ELR (cell line): Measurements from ENCODE around the gene COA4.

Source experiments
- DNase-seq: peaks from one replicate; pipeline ENCODE4 v3.0.0-alpha.2; 2015; ENCODE audit warnings: low read depth

Gene COA4

GRCh38 chr11:73866095-73866579 is 10.5 kb downstream of the COA4 start:
- peak; percentile 26 for DNase-seq

- DNase-seq, result no peak
These were observed 13.7 kb downstream of the COA4 start for GRCh38 chr11:73862986-73863385.

- no peak for DNase-seq
These were observed 16.4 kb downstream of the COA4 start for GRCh38 chr11:73860202-73860601.

GRCh38 chr11:73859671-73860070 is 17.0 kb downstream of the COA4 start:
- no peak for DNase-seq

- no peak for DNase-seq
These were observed 20.5 kb downstream of the COA4 start for GRCh38 chr11:73856031-73856567.

GRCh38 chr11:73854680-73855079 is 22.0 kb downstream of the COA4 start:
- peak; percentile 11 for DNase-seq

GRCh38 chr11:73852049-73852448 is 24.6 kb downstream of the COA4 start:
- DNase-seq, result no peak

- DNase-seq, result no peak
These were observed 25.4 kb downstream of the COA4 start for GRCh38 chr11:73851046-73851764.

GRCh38 chr11:73839123-73839457 is 37.6 kb downstream of the COA4 start:
- DNase-seq, result no peak

GRCh38 chr11:73838443-73839122 is 38.1 kb downstream of the COA4 start:
- DNase-seq, result no peak

- peak; percentile 5 for DNase-seq
These were observed 43.6 kb downstream of the COA4 start for GRCh38 chr11:73833067-73833466.

GRCh38 chr11:73830261-73830660 is 46.4 kb downstream of the COA4 start:
- no peak for DNase-seq
